SK-N-MC (cell line): ENCODE measurements around the gene RETREG2.

Experiments
- DNase-seq: peaks from one replicate; pipeline ENCODE4 v3.0.0-alpha.2; 2011; ENCODE audit warnings: low read depth, low spot score
- H3K27ac ChIP-seq: fragments of 200-600 bp; sonication (generic); 2 replicates; pipeline ENCODE4 v1.5.1; 2016; ENCODE audit warnings: mixed run types
- H3K36me3 ChIP-seq: fragments of 200-600 bp; sonication (generic); 2 replicates; pipeline ENCODE4 v1.6.1; 2017; ENCODE audit warnings: antibody characterized with exemption, low read length, mixed read lengths; ENCODE audit not compliant: insufficient read depth
- H3K4me3 ChIP-seq: fragments of 200-600 bp; sonication (generic); 2 replicates; pipeline ENCODE4 v1.5.1; 2016
- H3K9ac ChIP-seq: fragments of 200-600 bp; sonication (generic); 2 replicates; pipeline ENCODE4 v1.8.0; 2017; ENCODE audit warnings: mixed run types, mixed read lengths; ENCODE audit not compliant: insufficient read length
- H3K9me3 ChIP-seq: fragments of 200-600 bp; sonication (generic); 2 replicates; pipeline ENCODE4 v1.6.1; 2017; ENCODE audit warnings: low read depth, mild to moderate bottlenecking, antibody characterized with exemption, low read length, moderate library complexity, mixed read lengths
- EZH2 ChIP-seq: fragments of 200-600 bp; sonication (generic); IDR thresholded peaks from one replicate; pipeline ENCODE4 v1.6.1; 2017; ENCODE audit warnings: antibody characterized with exemption
- FOXP2 ChIP-seq: optimal IDR thresholded peaks from 2 replicates; pipeline ENCODE3; 2011; ENCODE audit warnings: mild to moderate bottlenecking, moderate library complexity; ENCODE audit not compliant: insufficient read depth; ENCODE audit errors: extremely low read length, control extremely low read depth
- POLR2AphosphoS5 ChIP-seq: IDR thresholded peaks from 2 replicates; pipeline ENCODE4 v1.6.1; 2012; ENCODE audit warnings: mild to moderate bottlenecking, low read depth, low read length, borderline replicate concordance

The RETREG2 gene, protein sequence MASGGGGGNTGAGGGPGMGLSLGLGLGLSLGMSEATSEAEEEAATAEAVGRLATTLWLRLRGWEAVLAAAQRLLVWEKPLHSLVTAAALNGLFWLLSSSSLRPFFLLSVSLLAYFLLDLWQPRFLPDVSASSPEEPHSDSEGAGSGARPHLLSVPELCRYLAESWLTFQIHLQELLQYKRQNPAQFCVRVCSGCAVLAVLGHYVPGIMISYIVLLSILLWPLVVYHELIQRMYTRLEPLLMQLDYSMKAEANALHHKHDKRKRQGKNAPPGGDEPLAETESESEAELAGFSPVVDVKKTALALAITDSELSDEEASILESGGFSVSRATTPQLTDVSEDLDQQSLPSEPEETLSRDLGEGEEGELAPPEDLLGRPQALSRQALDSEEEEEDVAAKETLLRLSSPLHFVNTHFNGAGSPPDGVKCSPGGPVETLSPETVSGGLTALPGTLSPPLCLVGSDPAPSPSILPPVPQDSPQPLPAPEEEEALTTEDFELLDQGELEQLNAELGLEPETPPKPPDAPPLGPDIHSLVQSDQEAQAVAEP

DNA sequence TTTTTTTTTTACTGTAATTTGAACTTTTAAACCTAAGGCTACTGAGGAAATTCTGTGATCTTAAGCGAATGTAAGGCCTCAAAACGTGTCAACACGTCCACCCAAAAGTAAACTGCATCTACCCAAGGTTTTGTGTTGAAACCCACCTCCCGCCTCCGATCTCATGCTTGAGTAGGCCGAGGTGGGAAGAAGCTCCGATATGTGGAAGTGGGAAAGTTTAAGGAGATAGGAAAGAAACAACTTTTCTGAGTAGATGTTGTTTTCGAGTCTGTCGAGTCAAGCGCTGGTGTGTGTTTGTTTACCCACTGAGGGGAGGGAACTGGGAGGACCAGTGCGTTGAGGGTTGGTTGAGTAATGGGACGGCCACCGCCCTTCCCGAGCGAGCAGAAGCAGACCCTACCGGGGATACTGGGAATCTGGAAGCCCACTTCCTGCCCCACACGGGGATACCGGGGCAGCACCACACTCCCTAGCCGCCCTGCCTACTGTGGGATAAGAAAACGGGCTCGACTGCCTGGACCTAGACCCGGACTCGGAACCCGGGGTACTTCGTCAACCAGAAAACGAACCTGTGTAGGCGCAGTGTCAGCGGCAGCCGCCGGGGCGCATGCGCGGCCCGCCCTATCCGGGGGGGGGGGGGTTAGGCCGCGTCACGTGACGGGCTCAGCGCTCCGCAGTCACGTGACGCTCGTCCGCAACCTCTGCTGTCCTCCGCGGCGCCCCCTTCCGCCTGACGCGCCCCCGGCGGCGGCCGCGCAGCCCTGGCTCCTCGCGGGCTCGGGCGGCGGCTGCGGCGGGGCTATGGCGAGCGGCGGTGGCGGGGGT, at the start of gene RETREG2:
Gene RETREG2 (plus strand): TSS at position 724 of the 825 bp plus-strand sequence. CDS start 78 bp downstream, at position 802.
- H3K9me3 ChIP-seq, result no peaks in the 10 kb centered on the region
- H3K4me3 ChIP-seq, result peak within 1 kb of the TSS; percentile 90
- peak within 1 kb of the TSS; percentile 88 for H3K27ac ChIP-seq
- H3K36me3 ChIP-seq, result peaks cover 34% of the 10 kb centered on the region
- H3K9ac ChIP-seq, result peak within 1 kb of the TSS; percentile 84
- no peak for DNase-seq
- no peak for TF ChIP-seq EZH2
- TF ChIP-seq POLR2AphosphoS5, result peak; percentile 96
- peak; percentile 72 for TF ChIP-seq FOXP2

DNA sequence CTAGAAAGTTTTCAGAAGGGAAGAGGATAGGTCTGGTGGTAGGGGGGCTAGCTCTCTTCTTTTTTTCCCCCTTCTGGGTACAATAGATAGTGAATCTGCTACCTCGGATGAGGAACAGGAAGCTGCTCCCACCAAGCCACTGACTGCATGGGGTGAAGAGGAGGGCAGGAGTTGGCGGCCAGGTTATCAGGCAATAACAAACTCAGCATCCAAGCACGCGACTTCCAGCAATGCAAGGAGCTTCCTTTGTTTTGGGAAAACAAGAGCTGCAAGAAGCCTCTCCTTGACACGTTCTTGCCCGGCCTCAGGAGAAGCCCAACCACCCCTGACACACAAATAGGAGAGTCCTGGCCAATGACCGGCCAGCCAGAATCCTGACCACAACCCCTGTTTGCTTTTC, 49.7 kb upstream of the RETREG2 start:
- no peak overlapping the region for H3K9ac ChIP-seq
- H3K9me3 ChIP-seq, result no peaks in the 10 kb centered on the region
- DNase-seq, result no peak
- TF ChIP-seq FOXP2 (no peak), POLR2AphosphoS5 (no peak), EZH2 (no peak)
- no peak overlapping the region for H3K4me3 ChIP-seq
- H3K36me3 ChIP-seq, result no peaks in the 10 kb centered on the region
- H3K27ac ChIP-seq, result no peak overlapping the region

GRCh38 chr2:219129589-219129988, 48.5 kb upstream of the RETREG2 start:
- DNase-seq, result no peak
- Histone ChIP-seq H3K9ac (no peak overlapping the region), H3K27ac (no peak overlapping the region), H3K36me3 (no peaks in the 10 kb centered on the region), H3K4me3 (no peak overlapping the region), H3K9me3 (no peaks in the 10 kb centered on the region)
- no peak for TF ChIP-seq FOXP2
- no peak for TF ChIP-seq EZH2
- TF ChIP-seq POLR2AphosphoS5, result no peak

GRCh38 chr2:219131327-219131726, 46.7 kb upstream of the RETREG2 start:
- TF ChIP-seq EZH2, result no peak
- no peak for TF ChIP-seq POLR2AphosphoS5
- no peak for TF ChIP-seq FOXP2
- H3K27ac ChIP-seq, result no peak overlapping the region

GRCh38 chr2:219131744-219132143, 46.3 kb upstream of the RETREG2 start:
- Histone ChIP-seq H3K36me3 (no peaks in the 10 kb centered on the region), H3K9ac (no peak overlapping the region), H3K4me3 (no peak overlapping the region), H3K27ac (no peak overlapping the region), H3K9me3 (no peaks in the 10 kb centered on the region)
- no peak for TF ChIP-seq POLR2AphosphoS5
- TF ChIP-seq EZH2, result no peak
- no peak for TF ChIP-seq FOXP2
- DNase-seq, result no peak

More at GRCh38 chr2:219131327-219131726, 46.7 kb upstream of the RETREG2 start:
- Histone ChIP-seq H3K4me3 (no peak overlapping the region), H3K9ac (no peak overlapping the region), H3K36me3 (no peaks in the 10 kb centered on the region), H3K9me3 (no peaks in the 10 kb centered on the region)
- DNase-seq, result peak; percentile 24

DNA sequence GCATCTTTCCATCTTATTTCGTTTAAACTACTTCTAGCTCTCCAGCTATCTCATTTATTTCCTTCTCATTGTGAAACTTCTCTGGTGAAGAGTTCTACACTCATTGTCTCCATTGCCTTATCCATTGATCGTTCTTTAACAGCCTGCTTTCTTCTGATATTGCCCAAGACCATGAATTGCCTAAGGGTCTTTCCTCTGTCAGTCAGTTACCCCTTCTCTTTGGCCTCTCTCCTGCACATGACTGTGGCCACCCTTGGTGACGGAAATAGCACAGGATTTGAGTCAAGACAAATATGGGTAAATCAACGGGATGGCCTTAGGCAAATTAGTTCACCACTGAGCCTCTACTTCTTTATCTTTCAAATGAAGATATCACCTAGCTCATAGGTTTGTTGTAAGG, 44.1 kb upstream of the RETREG2 start:
- Histone ChIP-seq H3K9ac (no peak overlapping the region), H3K9me3 (no peaks in the 10 kb centered on the region), H3K4me3 (no peak overlapping the region), H3K27ac (no peak overlapping the region), H3K36me3 (no peaks in the 10 kb centered on the region)
- TF ChIP-seq EZH2 (no peak), POLR2AphosphoS5 (no peak), FOXP2 (no peak)
- DNase-seq, result no peak

GRCh38 chr2:219140722-219141121, 37.4 kb upstream of the RETREG2 start:
- Histone ChIP-seq H3K9me3 (no peaks in the 10 kb centered on the region), H3K36me3 (no peaks in the 10 kb centered on the region; the same call in 1 of the 2 replicates), H3K4me3 (no peak overlapping the region), H3K9ac (no peak overlapping the region), H3K27ac (no peak overlapping the region)
- DNase-seq, result no peak
- TF ChIP-seq EZH2 (no peak), FOXP2 (no peak), POLR2AphosphoS5 (no peak)

GRCh38 chr2:219142329-219142728, 35.7 kb upstream of the RETREG2 start:
- no peak overlapping the region for H3K4me3 ChIP-seq
- no peak overlapping the region for H3K27ac ChIP-seq
- TF ChIP-seq FOXP2, result no peak
- TF ChIP-seq EZH2, result no peak
- no peak for TF ChIP-seq POLR2AphosphoS5
- no peak for DNase-seq
- H3K36me3 ChIP-seq, result no peaks in the 10 kb centered on the region; the same call in 1 of the 2 replicates
- H3K9me3 ChIP-seq, result no peaks in the 10 kb centered on the region
- no peak overlapping the region for H3K9ac ChIP-seq
